OCI-LY7 (cell line): ENCODE results near the gene SOX4.

ENCODE experiments used
- CTCF ChIP-seq: fragments of 200-600 bp; sonication (generic); conservative IDR thresholded peaks from 2 replicates; pipeline ENCODE4 v1.5.1; 2014; ENCODE audit warnings: mild to moderate bottlenecking, antibody characterized with exemption, low read length, moderate library complexity, mixed read lengths
- EZH2phosphoT487 ChIP-seq: fragments of 200-600 bp; sonication (generic); IDR thresholded peaks from 2 replicates; pipeline ENCODE4 v1.6.1; 2018; ENCODE audit warnings: low read depth, borderline replicate concordance, mild to moderate bottlenecking, mixed run types, antibody characterized with exemption, low read length, moderate library complexity, mixed read lengths

- no peak for TF ChIP-seq CTCF
- TF ChIP-seq EZH2phosphoT487, result no peak
Measured at GRCh38 chr6:21601932-21602390, 8.4 kb downstream of the SOX4 start.
